Measurements from ENCODE around the gene MYBPHL. TPM values are rescaled to one million over a fixed set of nuclear protein-coding genes. Genes with fewer than 3 reads are reported as not detected.

Gene MYBPHL
- total and polyA plus RNA-seq, 2 experiments from 2014 or later: not detected

DNA sequence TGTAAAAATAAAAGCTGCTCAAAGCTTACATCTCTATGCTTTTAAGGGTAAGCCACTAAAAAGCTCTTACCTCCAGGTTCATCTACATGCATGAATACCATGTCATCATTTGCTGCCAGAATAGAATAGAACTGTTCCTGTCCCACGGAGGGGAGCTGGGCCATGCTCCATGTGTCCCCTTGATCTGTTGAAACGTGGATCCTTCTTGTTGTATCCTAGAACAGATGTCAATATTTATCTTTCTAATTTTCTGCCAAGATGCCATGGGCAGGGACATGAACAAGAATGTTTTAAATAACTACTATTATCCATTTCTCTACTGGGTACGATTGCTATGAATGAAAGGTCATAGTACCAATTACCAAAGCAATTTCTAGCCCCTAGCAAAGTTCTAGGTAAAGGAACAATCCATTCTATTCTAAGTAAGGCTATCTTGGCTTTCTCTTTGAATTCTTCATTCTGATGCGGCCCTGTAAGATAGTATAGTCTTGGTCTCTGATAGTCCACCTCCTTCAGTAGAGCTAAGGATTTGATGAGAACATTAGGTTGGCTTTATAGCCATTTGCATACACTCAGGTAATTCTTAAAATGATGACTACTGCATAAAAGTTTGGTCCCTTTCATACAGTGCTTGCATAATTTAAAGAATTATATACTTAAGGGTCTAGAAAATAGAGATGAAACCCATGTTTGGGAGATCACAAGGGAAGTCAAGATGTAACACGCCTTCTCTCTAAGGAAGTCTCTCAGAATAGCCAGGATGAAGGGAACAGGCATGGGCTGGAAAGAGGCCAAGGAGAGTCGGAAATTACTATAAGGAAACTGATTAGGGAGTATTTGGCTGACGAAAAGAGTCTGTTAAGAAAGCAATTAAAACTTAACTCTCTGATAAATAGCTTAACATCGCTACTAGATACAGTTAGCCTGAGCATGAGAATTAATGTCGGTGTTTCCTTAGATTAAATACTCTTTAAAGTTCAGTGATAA is 35.4 kb upstream of the MYBPHL start:
- TF ChIP-seq EZH2phosphoT487 (IDR thresholded peaks at IDR 0.05; ENCODE audit: unreplicated experiment) (no peak), POLR2AphosphoS5 (IDR thresholded peaks at IDR 0.05; ENCODE audit: low read depth) (no peak), ZNF114 (CRISPR knock-in tag; IDR thresholded peaks at IDR 0.05) (no peak), JUNB (IDR thresholded peaks at IDR 0.05; ENCODE audit: unreplicated experiment) (no peak), NANOG (IDR thresholded peaks at IDR 0.05; ENCODE audit: borderline replicate concordance) (no peak), STAT1 (IDR thresholded peaks at IDR 0.05; ENCODE audit: unreplicated experiment) (no peak)
- TF ChIP-seq, protein P1, sequence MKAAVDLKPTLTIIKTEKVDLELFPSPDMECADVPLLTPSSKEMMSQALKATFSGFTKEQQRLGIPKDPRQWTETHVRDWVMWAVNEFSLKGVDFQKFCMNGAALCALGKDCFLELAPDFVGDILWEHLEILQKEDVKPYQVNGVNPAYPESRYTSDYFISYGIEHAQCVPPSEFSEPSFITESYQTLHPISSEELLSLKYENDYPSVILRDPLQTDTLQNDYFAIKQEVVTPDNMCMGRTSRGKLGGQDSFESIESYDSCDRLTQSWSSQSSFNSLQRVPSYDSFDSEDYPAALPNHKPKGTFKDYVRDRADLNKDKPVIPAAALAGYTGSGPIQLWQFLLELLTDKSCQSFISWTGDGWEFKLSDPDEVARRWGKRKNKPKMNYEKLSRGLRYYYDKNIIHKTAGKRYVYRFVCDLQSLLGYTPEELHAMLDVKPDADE (IDR thresholded peaks at IDR 0.05): no peak
- TF ChIP-seq, protein P2, sequence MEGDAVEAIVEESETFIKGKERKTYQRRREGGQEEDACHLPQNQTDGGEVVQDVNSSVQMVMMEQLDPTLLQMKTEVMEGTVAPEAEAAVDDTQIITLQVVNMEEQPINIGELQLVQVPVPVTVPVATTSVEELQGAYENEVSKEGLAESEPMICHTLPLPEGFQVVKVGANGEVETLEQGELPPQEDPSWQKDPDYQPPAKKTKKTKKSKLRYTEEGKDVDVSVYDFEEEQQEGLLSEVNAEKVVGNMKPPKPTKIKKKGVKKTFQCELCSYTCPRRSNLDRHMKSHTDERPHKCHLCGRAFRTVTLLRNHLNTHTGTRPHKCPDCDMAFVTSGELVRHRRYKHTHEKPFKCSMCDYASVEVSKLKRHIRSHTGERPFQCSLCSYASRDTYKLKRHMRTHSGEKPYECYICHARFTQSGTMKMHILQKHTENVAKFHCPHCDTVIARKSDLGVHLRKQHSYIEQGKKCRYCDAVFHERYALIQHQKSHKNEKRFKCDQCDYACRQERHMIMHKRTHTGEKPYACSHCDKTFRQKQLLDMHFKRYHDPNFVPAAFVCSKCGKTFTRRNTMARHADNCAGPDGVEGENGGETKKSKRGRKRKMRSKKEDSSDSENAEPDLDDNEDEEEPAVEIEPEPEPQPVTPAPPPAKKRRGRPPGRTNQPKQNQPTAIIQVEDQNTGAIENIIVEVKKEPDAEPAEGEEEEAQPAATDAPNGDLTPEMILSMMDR (conservative IDR thresholded peaks at IDR 0.05; ENCODE audit: low read depth in 2 of 2): no peak
- Mint-ChIP-seq H3K9me3 (no peaks in the 10 kb centered on the region), H3K4me1 (no peaks in the 10 kb centered on the region), H3K27me3 (ENCODE audit: insufficient read depth, low read depth, poor library complexity) (peaks cover 7% of the 10 kb centered on the region), H3K4me3 (no peak overlapping the region), H3K36me3 (ENCODE audit: low read depth) (peaks cover 56% of the 10 kb centered on the region), H3K27ac (no peak overlapping the region)
- H3K36me3 ChIP-seq (ENCODE audit: insufficient read depth): peaks cover 42% of the 10 kb centered on the region
- no peaks in the 10 kb centered on the region for H3F3A ChIP-seq (replicated peaks; ENCODE audit: low read depth)
- no peak overlapping the region for H2AFZ ChIP-seq
- no peak for DNase-seq (ENCODE audit: low spot score)
- no peak overlapping the region for H3K4me2 ChIP-seq
- peaks cover 6% of the 10 kb centered on the region for H4K20me1 ChIP-seq (replicated peaks; ENCODE audit: insufficient read depth)
- H3K4me1 ChIP-seq (ENCODE audit: insufficient read depth): no peaks in the 10 kb centered on the region
- no peak overlapping the region for H3K27ac ChIP-seq (ENCODE audit: low read depth)
- H3K79me2 ChIP-seq (replicated peaks; ENCODE audit: insufficient read depth): no peaks in the 10 kb centered on the region
- H3K27me3 ChIP-seq (ENCODE audit: insufficient read depth): no peaks in the 10 kb centered on the region
- no peaks in the 10 kb centered on the region for H3K9me2 ChIP-seq (ENCODE audit: insufficient read depth)
- no peak for ATAC-seq
- H3K4me3 ChIP-seq: no peak overlapping the region

DNA sequence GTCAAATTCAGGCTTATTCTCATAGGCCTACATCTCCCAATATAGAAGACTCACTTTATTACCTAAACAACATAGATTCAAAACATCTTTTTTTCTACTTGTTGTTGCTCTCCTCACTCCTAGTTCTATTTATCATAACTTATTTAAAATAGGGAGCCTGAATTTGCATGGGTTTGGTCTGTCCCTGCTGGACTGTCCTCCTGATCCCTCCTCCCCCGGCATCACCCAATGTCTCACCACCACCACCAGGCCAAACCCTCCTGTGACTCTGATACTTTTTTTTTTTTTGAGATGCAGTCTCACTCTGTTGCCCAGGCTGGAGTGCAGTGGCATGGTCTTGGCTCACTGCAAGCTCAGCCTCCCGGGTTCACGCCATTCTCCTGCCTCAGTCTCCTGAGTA is 31.8 kb upstream of the MYBPHL start:
- Histone ChIP-seq H3F3A (replicated peaks; ENCODE audit: low read depth) (no peaks in the 10 kb centered on the region), H2AFZ (no peak overlapping the region), H3K4me1 (ENCODE audit: insufficient read depth) (no peaks in the 10 kb centered on the region), H3K4me2 (no peak overlapping the region), H3K9me2 (ENCODE audit: insufficient read depth) (no peaks in the 10 kb centered on the region), H3K36me3 (ENCODE audit: insufficient read depth) (peaks cover 42% of the 10 kb centered on the region), H3K27me3 (ENCODE audit: insufficient read depth) (no peaks in the 10 kb centered on the region), H4K20me1 (replicated peaks; ENCODE audit: insufficient read depth) (peaks cover 6% of the 10 kb centered on the region), H3K27ac (ENCODE audit: low read depth) (no peak overlapping the region), H3K79me2 (replicated peaks; ENCODE audit: insufficient read depth) (no peaks in the 10 kb centered on the region), H3K4me3 (no peak overlapping the region)
- no peaks in the 10 kb centered on the region for H3K9me3 Mint-ChIP-seq
- H3K4me3 Mint-ChIP-seq: no peak overlapping the region
- no peaks in the 10 kb centered on the region for H3K4me1 Mint-ChIP-seq
- H3K27me3 Mint-ChIP-seq (ENCODE audit: insufficient read depth, low read depth, poor library complexity): peaks cover 3% of the 10 kb centered on the region
- DNase-seq (ENCODE audit: low spot score) (no peak), ATAC-seq (no peak)
- H3K27ac Mint-ChIP-seq: no peak overlapping the region
- peaks cover 62% of the 10 kb centered on the region for H3K36me3 Mint-ChIP-seq (ENCODE audit: low read depth)
- TF ChIP-seq ZNF114 (CRISPR knock-in tag; IDR thresholded peaks at IDR 0.05): no peak
- TF ChIP-seq EZH2 (IDR thresholded peaks at IDR 0.05; ENCODE audit: low read depth, unreplicated experiment): no peak
- TF ChIP-seq CREB1 (CRISPR knock-in tag; IDR thresholded peaks at IDR 0.05; ENCODE audit: low read depth): no peak
- TF ChIP-seq JUNB (IDR thresholded peaks at IDR 0.05; ENCODE audit: unreplicated experiment): no peak
- TF ChIP-seq, protein P3, sequence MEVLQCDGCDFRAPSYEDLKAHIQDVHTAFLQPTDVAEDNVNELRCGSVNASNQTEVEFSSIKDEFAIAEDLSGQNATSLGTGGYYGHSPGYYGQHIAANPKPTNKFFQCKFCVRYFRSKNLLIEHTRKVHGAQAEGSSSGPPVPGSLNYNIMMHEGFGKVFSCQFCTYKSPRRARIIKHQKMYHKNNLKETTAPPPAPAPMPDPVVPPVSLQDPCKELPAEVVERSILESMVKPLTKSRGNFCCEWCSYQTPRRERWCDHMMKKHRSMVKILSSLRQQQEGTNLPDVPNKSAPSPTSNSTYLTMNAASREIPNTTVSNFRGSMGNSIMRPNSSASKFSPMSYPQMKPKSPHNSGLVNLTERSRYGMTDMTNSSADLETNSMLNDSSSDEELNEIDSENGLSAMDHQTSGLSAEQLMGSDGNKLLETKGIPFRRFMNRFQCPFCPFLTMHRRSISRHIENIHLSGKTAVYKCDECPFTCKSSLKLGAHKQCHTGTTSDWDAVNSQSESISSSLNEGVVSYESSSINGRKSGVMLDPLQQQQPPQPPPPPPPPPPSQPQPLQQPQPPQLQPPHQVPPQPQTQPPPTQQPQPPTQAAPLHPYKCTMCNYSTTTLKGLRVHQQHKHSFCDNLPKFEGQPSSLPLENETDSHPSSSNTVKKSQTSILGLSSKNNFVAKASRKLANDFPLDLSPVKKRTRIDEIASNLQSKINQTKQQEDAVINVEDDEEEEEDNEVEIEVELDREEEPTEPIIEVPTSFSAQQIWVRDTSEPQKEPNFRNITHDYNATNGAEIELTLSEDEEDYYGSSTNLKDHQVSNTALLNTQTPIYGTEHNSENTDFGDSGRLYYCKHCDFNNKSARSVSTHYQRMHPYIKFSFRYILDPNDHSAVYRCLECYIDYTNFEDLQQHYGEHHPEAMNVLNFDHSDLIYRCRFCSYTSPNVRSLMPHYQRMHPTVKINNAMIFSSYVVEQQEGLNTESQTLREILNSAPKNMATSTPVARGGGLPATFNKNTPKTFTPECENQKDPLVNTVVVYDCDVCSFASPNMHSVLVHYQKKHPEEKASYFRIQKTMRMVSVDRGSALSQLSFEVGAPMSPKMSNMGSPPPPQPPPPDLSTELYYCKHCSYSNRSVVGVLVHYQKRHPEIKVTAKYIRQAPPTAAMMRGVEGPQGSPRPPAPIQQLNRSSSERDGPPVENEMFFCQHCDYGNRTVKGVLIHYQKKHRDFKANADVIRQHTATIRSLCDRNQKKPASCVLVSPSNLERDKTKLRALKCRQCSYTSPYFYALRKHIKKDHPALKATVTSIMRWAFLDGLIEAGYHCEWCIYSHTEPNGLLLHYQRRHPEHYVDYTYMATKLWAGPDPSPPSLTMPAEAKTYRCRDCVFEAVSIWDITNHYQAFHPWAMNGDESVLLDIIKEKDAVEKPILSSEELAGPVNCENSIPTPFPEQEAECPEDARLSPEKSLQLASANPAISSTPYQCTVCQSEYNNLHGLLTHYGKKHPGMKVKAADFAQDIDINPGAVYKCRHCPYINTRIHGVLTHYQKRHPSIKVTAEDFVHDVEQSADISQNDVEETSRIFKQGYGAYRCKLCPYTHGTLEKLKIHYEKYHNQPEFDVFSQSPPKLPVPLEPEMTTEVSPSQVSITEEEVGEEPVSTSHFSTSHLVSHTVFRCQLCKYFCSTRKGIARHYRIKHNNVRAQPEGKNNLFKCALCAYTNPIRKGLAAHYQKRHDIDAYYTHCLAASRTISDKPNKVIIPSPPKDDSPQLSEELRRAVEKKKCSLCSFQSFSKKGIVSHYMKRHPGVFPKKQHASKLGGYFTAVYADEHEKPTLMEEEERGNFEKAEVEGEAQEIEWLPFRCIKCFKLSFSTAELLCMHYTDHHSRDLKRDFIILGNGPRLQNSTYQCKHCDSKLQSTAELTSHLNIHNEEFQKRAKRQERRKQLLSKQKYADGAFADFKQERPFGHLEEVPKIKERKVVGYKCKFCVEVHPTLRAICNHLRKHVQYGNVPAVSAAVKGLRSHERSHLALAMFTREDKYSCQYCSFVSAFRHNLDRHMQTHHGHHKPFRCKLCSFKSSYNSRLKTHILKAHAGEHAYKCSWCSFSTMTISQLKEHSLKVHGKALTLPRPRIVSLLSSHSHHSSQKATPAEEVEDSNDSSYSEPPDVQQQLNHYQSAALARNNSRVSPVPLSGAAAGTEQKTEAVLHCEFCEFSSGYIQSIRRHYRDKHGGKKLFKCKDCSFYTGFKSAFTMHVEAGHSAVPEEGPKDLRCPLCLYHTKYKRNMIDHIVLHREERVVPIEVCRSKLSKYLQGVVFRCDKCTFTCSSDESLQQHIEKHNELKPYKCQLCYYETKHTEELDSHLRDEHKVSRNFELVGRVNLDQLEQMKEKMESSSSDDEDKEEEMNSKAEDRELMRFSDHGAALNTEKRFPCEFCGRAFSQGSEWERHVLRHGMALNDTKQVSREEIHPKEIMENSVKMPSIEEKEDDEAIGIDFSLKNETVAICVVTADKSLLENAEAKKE (CRISPR knock-in tag; IDR thresholded peaks at IDR 0.05): no peak
- TF ChIP-seq EZH2phosphoT487 (IDR thresholded peaks at IDR 0.05; ENCODE audit: unreplicated experiment): no peak
- no peak for TF ChIP-seq POLR2AphosphoS5 (IDR thresholded peaks at IDR 0.05; ENCODE audit: low read depth)

Data from GM23338 (cell line).